K562 (cell line): ENCODE results near the gene RGS9BP. TPM values are rescaled to one million over a fixed set of nuclear protein-coding genes. Genes with fewer than 3 reads are reported as not detected.

Source experiments
- FOS ChIP-seq: IDR thresholded peaks from 3 replicates; pipeline ENCODE4 v1.6.1; 2011; ENCODE audit not compliant: insufficient read length; ENCODE audit errors: extremely low read depth
- FOXJ2 ChIP-seq: fragments of 200-800 bp; sonication (Bioruptor generic); IDR thresholded peaks from 2 replicates; pipeline ENCODE4 v1.6.1; 2016; ENCODE audit warnings: missing genetic modification characterization, missing compliant biosample characterization
- GABPA ChIP-seq: fragments of 200-800 bp; sonication (Bioruptor generic); conservative IDR thresholded peaks from 2 replicates; pipeline ENCODE4 v1.6.1; 2016; ENCODE audit warnings: low read depth, missing genetic modification characterization, missing compliant biosample characterization
- MYNN ChIP-seq, 2 experiments: sonication (generic); formaldehyde crosslinking in 1 of 2; IDR thresholded peaks; 2 replicates each; pipeline versions ENCODE4 v1.5.0 to v1.6.1; 2016 to 2020; ENCODE audit warnings: antibody characterized with exemption in 1 of 2, missing genetic modification reagents in 1 of 2
- NCOA2 ChIP-seq, 2 experiments: fragments of 450-650 bp; IDR thresholded peaks; 2 replicates each; pipeline ENCODE4 v1.6.1; 2018; ENCODE audit warnings: mild to moderate bottlenecking in 2 of 2, moderate library complexity in 1 of 2; ENCODE audit not compliant: partially characterized antibody in 2 of 2
- PCBP1 ChIP-seq: fragments of 200-400 bp; formaldehyde crosslinking; IDR thresholded peaks from 2 replicates; pipeline ENCODE4 v1.6.1; 2018; ENCODE audit warnings: mild to moderate bottlenecking, low read depth, low read length; ENCODE audit not compliant: poor library complexity, severe bottlenecking
- POLR2AphosphoS2 ChIP-seq: IDR thresholded peaks from 2 replicates; pipeline ENCODE4 v1.6.1; 2012; ENCODE audit warnings: low read length, improper control_type of control experiment
- SAP30 ChIP-seq: fragments of 200-600 bp; sonication (generic); IDR thresholded peaks from 2 replicates; pipeline ENCODE4 v1.6.1; 2012; ENCODE audit warnings: borderline replicate concordance, low read depth, mild to moderate bottlenecking, moderate library complexity, low read length, control low read depth, inconsistent platforms; ENCODE audit not compliant: insufficient read depth, poor library complexity, severe bottlenecking
- ZBTB1 ChIP-seq: sonication (generic); formaldehyde crosslinking; IDR thresholded peaks from 2 replicates; pipeline ENCODE4 v1.8.1; 2023; ENCODE audit warnings: missing genetic modification reagents, low read depth, mild to moderate bottlenecking, borderline replicate concordance
- ZNF695 ChIP-seq: fragments of 450-650 bp; formaldehyde crosslinking; IDR thresholded peaks from 2 replicates; pipeline ENCODE4 v1.4.0; 2020; ENCODE audit warnings: mild to moderate bottlenecking, moderate library complexity
- polyA plus RNA-seq, 8 experiments: library from polyadenylated mRNA; depleted of rRNA in 4 of 8; stranded (reverse) in 5 of 8; unstranded in 3 of 8; fragments of >200 nt; fragmentation: Nextera tagmentation in 2 of 8; fragmentation: Illumina TruSeq in 1 of 8; extraction: Ambion mirVana in 2 of 8; extraction: Trizol in 1 of 8; gene quantifications; 2 replicates each; pipeline versions ENCODE4 v1.2.1 to v1.2.3, GENCODE V29; 2011 to 2014; ENCODE audit warnings: inconsistent platforms in 1 of 8, missing spikeins in 1 of 8
- total RNA-seq, 7 experiments: library from RNA; depleted of rRNA in 6 of 7; stranded (reverse); fragments of >200 nt in 6 of 7; fragmentation: Illumina TruSeq in 2 of 7; extraction: Trizol in 2 of 7; gene quantifications; 2 replicates each; pipeline versions ENCODE4 v1.2.1 to v1.2.3, GENCODE V29; 2011 to 2021; ENCODE audit warnings: low replicate concordance in 1 of 7
- TF ChIP-seq, protein P1 (sequence below): sonication (generic); formaldehyde crosslinking; IDR thresholded peaks from 2 replicates; pipeline ENCODE4 v1.8.1; 2022; ENCODE audit warnings: missing genetic modification reagents
- TF ChIP-seq, protein P2 (sequence below): fragments of 250-450 bp; sonication (Bioruptor Pico); IDR thresholded peaks from 2 replicates; pipeline ENCODE4 v1.4.0; 2020
- TF ChIP-seq, protein P3 (sequence below): sonication (generic); formaldehyde crosslinking; IDR thresholded peaks from 2 replicates; pipeline ENCODE4 v1.8.0; 2022; ENCODE audit warnings: mild to moderate bottlenecking, missing genetic modification reagents, borderline replicate concordance
- TF ChIP-seq, protein P4 (sequence below): fragments of 250-450 bp; sonication (Bioruptor Pico); IDR thresholded peaks from 2 replicates; pipeline ENCODE4 v1.4.0; 2020; ENCODE audit warnings: mild to moderate bottlenecking, moderate library complexity
- TF ChIP-seq, protein P5 (sequence below): fragments of 450-650 bp; formaldehyde crosslinking; IDR thresholded peaks from 2 replicates; pipeline ENCODE4 v1.4.0; 2022; ENCODE audit warnings: mild to moderate bottlenecking, moderate library complexity

Gene RGS9BP
- total and polyA plus RNA-seq, 9 of the 15 experiments (the other 6 are each of a cell fraction or from before 2014, with no cell fraction given), result 0.03 to 1.3 (median 0.49) TPM

DNA sequence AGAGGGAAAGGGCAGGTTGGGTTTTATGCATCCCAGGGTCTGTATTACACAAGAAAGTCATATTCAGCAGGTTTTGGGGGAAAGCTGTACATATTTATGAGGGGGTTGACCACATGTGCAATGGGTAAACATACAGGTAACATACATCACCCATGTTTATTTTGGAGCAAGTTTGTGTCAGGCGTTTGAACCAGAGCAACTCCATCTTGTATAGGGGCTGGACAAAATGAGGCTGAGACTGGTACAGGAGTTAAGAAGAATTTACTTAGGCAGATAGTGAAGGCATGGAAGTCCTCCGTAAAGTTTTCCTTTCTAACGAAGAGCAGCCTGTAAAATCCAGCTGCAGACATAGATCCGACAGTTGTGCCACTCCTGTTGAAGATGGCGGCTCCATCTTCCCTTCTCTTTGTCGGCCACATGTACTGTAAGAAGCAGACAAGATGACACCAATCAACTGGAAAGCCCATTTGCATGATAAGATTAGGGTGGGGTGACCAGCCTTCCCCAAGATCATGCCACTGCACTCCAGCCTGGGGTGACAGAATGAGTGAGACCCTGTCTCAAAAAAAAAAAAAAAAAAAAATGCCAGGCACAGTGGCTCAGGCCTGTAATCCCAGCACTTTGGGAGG lies 11.3 kb downstream of the RGS9BP start (continued):
- TF ChIP-seq GABPA (tag) (no peak), MYNN (IDR thresholded peaks at IDR 0.05) (no peak), MYNN (CRISPR knock-in tag; IDR thresholded peaks at IDR 0.05) (no peak), FOXJ2 (tag) (no peak), PCBP1 (no peak), ZNF695 (no peak), NCOA2 (IDR thresholded peaks at IDR 0.05; ENCODE audit: partially characterized antibody in 2 of 2) (no peak), POLR2AphosphoS2 (no peak), SAP30 (no peak), ZBTB1 (CRISPR knock-in tag) (no peak), FOS (no peak)
- TF ChIP-seq, protein P1, sequence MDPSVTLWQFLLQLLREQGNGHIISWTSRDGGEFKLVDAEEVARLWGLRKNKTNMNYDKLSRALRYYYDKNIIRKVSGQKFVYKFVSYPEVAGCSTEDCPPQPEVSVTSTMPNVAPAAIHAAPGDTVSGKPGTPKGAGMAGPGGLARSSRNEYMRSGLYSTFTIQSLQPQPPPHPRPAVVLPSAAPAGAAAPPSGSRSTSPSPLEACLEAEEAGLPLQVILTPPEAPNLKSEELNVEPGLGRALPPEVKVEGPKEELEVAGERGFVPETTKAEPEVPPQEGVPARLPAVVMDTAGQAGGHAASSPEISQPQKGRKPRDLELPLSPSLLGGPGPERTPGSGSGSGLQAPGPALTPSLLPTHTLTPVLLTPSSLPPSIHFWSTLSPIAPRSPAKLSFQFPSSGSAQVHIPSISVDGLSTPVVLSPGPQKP (CRISPR knock-in tag), result no peak
- TF ChIP-seq, protein P2, sequence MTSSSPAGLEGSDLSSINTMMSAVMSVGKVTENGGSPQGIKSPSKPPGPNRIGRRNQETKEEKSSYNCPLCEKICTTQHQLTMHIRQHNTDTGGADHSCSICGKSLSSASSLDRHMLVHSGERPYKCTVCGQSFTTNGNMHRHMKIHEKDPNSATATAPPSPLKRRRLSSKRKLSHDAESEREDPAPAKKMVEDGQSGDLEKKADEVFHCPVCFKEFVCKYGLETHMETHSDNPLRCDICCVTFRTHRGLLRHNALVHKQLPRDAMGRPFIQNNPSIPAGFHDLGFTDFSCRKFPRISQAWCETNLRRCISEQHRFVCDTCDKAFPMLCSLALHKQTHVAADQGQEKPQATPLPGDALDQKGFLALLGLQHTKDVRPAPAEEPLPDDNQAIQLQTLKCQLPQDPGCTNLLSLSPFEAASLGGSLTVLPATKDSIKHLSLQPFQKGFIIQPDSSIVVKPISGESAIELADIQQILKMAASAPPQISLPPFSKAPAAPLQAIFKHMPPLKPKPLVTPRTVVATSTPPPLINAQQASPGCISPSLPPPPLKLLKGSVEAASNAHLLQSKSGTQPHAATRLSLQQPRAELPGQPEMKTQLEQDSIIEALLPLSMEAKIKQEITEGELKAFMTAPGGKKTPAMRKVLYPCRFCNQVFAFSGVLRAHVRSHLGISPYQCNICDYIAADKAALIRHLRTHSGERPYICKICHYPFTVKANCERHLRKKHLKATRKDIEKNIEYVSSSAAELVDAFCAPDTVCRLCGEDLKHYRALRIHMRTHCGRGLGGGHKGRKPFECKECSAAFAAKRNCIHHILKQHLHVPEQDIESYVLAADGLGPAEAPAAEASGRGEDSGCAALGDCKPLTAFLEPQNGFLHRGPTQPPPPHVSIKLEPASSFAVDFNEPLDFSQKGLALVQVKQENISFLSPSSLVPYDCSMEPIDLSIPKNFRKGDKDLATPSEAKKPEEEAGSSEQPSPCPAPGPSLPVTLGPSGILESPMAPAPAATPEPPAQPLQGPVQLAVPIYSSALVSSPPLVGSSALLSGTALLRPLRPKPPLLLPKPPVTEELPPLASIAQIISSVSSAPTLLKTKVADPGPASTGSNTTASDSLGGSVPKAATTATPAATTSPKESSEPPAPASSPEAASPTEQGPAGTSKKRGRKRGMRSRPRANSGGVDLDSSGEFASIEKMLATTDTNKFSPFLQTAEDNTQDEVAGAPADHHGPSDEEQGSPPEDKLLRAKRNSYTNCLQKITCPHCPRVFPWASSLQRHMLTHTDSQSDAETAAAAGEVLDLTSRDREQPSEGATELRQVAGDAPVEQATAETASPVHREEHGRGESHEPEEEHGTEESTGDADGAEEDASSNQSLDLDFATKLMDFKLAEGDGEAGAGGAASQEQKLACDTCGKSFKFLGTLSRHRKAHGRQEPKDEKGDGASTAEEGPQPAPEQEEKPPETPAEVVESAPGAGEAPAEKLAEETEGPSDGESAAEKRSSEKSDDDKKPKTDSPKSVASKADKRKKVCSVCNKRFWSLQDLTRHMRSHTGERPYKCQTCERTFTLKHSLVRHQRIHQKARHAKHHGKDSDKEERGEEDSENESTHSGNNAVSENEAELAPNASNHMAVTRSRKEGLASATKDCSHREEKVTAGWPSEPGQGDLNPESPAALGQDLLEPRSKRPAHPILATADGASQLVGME (CRISPR knock-in tag), result peak; percentile 98
- TF ChIP-seq, protein P3, sequence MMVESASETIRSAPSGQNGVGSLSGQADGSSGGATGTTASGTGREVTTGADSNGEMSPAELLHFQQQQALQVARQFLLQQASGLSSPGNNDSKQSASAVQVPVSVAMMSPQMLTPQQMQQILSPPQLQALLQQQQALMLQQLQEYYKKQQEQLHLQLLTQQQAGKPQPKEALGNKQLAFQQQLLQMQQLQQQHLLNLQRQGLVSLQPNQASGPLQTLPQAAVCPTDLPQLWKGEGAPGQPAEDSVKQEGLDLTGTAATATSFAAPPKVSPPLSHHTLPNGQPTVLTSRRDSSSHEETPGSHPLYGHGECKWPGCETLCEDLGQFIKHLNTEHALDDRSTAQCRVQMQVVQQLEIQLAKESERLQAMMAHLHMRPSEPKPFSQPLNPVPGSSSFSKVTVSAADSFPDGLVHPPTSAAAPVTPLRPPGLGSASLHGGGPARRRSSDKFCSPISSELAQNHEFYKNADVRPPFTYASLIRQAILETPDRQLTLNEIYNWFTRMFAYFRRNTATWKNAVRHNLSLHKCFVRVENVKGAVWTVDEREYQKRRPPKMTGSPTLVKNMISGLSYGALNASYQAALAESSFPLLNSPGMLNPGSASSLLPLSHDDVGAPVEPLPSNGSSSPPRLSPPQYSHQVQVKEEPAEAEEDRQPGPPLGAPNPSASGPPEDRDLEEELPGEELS (CRISPR knock-in tag), result no peak
- TF ChIP-seq, protein P4, sequence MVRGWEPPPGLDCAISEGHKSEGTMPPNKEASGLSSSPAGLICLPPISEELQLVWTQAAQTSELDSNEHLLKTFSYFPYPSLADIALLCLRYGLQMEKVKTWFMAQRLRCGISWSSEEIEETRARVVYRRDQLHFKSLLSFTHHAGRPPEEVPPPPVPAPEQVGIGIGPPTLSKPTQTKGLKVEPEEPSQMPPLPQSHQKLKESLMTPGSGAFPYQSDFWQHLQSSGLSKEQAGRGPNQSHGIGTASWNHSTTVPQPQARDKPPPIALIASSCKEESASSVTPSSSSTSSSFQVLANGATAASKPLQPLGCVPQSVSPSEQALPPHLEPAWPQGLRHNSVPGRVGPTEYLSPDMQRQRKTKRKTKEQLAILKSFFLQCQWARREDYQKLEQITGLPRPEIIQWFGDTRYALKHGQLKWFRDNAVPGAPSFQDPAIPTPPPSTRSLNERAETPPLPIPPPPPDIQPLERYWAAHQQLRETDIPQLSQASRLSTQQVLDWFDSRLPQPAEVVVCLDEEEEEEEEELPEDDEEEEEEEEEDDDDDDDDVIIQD, result peak; percentile 88
- TF ChIP-seq, protein P5, sequence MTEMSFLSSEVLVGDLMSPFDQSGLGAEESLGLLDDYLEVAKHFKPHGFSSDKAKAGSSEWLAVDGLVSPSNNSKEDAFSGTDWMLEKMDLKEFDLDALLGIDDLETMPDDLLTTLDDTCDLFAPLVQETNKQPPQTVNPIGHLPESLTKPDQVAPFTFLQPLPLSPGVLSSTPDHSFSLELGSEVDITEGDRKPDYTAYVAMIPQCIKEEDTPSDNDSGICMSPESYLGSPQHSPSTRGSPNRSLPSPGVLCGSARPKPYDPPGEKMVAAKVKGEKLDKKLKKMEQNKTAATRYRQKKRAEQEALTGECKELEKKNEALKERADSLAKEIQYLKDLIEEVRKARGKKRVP, result peak; percentile 84
